GM21619 (cell line): ENCODE measurements around the gene TBR1.
A peak's percentile ranks its signal among the peaks of the same experiment; 100 is the strongest.

Experiments
- ATAC-seq: cut with Tn5 transposase; IDR thresholded peaks from one replicate; pipeline ENCODE4 v1.9.1; 2021; ENCODE audit not compliant: unreplicated experiment

The TBR1 gene

DNA sequence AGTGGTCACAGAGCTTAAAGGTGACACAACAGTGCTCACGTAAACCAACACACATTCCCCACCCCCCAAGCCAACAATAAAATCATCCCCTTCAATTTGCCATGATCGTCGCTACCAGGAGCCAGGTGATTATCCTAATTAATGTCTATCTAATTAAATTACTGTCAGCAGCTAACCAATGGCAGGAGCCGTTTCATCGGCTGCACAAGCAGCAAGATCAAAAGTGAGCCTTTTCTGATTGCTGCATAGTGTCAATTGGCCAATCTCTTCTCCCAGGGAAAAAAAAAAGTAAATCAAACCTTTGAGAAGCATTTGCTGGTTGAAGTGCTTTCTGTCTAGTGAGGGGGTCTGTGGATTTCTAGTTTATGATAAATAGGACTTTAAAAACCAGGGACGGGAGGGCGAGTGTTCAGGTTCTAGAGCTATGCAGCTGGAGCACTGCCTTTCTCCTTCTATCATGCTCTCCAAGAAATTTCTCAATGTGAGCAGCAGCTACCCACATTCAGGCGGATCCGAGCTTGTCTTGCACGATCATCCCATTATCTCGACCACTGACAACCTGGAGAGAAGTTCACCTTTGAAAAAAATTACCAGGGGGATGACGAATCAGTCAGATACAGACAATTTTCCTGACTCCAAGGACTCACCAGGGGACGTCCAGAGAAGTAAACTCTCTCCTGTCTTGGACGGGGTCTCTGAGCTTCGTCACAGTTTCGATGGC, at the start of gene TBR1:
Gene TBR1 (plus strand): TSS at position 311 of the 721 bp plus-strand sequence. CDS start 114 bp downstream, at position 425.
- ATAC-seq, result no peak

DNA sequence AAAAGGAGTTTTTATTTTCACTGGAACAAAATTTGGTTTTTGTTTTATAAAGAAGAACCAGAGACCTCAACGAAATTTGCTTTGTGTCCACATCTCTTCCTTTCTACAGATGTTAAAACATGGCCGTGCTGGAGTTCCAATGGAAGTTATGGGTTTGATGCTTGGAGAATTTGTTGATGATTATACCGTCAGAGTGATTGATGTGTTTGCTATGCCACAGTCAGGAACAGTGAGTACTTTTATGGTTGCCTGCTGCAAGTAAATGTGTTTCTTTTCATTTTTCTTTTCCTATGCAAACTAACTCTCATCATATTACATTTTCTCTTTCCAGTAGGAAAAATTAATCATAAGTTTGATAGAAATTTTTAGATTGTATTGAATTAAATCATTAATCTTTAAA, 48.4 kb upstream of the TBR1 start:
- no peak for ATAC-seq

DNA sequence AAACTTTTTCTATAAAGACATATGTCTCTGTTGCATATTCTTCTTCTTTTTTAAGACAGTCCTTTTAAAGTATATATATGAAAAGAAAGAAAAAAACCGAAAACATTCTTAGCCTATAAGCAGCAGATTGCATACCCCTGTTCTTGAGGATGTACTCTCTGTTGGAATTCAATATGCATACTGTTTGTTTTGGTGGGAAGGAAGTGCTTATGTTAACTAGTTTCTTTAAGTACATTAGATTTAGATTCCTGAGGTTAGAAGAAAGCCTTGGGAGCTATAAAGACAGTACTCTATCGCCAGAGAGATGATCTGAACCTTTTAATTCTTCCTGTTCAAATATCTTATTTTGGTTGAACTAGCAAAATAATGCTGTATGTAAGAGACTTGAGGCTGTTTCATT, 46.8 kb upstream of the TBR1 start:
- no peak for ATAC-seq

DNA sequence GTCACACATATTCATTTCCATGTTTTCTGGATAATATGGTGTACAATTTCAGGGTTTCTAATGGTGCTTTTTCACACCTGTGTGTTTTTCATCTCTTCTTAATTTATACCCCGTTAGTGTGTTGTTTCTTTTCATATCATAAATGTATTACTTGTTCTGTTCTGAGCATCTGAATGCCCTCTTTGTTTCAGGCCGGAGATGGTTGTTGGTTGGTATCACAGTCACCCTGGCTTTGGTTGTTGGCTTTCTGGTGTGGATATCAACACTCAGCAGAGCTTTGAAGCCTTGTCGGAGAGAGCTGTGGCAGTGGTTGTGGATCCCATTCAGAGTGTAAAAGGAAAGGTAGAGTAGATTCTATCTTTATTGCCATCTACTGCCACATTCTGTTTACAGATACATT, 45.1 kb upstream of the TBR1 start:
- ATAC-seq, result no peak

DNA sequence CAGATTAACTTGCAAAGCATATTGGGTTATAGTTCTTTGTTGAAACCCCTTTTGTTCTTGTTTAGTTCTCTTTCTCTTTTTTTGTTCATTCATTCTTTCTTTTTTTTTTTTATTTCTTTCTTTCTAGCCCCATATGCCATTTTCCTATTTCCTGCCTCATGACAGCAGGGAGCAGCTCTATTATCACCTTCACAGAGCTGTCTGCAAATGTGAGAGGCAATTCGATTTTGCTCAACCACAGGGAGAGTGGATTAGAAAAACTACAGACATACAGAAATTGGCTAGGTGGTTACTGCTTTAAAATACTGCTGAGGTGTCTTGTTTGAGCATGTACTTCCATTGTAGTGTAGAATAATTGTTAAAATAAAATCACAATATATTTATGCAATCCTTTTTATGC, 44.2 kb upstream of the TBR1 start:
- no peak for ATAC-seq

DNA sequence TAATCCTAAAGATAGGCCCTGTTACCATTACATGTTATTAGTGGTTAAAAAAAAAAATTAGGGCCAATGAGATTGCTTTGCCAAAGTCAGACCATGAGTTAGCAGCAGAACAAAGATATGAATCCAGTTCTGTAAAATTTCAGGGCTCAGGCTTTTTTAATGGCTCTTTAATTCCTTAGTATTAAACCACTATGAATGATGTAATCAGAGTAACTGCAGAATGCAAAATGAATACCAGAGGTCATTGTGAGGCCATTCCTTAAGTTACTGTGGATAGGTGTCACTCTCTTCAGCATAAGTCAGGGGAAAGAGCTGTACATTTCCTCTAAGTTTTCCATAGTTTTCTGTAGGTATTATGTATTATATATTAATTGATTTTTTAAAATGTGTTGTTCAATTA, 42.2 kb upstream of the TBR1 start:
- no peak for ATAC-seq

DNA sequence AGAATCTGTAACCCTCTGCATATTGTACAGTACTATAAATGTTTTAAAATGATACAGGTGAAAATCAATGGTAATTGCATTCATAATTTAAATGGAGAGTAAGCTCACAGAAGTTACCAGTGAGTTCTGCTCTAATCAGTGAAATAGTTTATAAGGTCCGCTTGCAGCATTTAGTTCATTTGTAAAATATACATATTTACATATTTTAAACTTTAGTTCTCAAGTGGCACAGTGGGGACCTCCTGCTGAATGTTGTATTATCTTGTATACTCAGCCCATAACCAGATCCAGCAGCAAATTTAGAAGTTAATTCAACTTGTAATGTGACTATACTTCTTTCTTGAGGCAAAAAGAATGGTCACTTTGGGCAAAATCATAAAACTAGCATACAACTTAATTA, 41.7 kb upstream of the TBR1 start:
- no peak for ATAC-seq

DNA sequence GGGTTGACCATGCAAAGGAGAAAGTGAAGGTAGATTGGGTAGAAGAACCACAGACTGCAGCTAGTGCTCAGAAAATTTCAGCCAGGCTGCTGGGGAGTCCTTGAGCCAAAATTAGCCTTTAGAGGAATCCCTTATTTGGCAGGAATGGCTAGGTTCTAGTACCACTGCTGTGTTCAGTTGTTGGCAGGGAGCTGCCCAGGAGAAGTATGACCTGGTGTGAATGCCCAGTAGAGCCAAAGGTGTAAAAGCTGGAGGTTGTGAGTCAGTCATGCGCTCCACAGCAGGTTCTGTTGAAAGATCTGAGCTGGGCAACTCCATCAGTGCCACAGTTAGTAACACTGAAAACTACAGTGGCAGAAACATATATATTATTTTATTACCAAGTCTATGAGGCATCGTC, 36.4 kb upstream of the TBR1 start:
- ATAC-seq, result no peak

DNA sequence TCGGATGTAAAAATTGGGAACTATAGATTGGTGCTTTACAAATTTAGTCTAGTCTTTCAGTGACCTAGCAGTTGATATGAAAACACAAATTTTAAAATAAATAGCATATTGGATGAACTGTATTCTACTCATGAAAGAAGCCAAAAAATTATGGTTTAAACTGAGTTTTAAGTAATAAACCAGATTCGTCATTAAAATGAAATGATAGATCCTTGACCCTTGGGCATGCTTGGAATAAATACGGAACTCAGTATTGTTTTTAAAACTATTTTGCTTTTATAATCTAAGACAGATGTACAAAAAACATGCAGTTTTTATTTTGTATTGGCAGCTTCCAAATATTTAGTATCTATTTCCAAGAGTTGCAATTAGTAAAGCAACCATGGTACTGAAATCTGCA, 34.6 kb upstream of the TBR1 start:
- no peak for ATAC-seq

DNA sequence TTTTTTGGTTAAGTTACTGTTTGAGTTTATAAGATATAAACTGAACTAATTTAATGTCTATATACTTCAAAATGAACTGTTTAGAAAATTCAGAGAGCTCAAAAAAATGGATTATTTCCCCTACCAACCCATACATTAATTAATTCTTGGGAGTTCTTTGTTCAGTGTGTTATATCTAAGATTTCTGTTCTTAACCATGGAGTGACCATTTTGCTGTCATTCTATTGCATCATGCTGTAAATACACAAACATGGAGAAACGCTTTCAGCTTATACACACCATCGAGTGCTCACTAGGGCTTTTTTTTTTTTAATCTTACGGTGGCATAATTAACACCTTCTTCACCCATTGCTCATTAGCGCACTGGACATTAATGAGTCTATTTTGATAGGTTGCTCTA, 33.4 kb upstream of the TBR1 start:
- no peak for ATAC-seq

DNA sequence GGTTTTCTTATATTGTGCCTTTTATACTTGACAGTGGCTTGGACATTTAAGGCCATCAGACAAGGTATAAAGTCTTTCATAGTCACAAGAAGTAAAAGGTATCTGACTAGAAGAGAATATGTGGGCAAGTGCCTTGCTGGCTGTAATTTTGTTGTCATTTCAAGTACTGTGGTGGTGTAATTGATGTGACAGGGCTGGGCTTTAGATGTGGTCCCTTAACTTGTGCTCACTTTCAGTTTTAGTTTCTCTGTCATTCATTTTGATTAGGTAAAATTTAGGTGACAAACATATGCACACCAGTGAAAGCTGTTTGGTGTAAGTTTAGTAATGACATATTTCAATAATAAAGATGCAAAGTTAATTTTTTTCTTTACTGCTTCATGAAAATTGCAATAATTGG, 31.2 kb upstream of the TBR1 start:
- peak; percentile 77 for ATAC-seq

DNA sequence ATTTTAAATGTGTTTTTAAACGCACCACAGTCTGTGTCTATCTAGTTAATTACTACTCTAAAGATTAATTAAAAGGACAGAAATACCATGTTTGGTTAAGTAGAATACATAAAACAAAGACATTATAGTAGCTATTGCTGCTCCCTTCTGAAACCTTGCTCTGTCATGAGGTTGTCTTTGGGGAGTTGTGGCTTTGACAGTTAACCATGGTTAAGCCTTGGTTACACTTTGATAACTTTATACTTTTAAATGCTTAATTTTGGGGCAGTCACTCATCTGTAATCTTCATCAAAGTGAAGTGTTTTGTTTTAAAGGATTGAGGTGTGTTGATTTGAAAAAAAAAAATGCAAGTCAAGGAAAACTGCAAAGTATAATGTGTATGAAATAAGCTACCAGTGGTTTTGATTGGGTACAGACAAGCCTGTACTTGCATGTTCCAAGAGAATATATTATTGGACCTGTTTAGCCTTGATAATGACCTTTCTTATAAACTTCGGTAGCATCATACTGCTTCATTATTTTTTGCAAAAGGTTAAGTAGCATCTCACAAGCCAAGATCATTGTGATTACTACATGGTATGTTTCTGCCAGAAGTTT, 29.8 kb upstream of the TBR1 start:
- ATAC-seq, result peak; percentile 70

DNA sequence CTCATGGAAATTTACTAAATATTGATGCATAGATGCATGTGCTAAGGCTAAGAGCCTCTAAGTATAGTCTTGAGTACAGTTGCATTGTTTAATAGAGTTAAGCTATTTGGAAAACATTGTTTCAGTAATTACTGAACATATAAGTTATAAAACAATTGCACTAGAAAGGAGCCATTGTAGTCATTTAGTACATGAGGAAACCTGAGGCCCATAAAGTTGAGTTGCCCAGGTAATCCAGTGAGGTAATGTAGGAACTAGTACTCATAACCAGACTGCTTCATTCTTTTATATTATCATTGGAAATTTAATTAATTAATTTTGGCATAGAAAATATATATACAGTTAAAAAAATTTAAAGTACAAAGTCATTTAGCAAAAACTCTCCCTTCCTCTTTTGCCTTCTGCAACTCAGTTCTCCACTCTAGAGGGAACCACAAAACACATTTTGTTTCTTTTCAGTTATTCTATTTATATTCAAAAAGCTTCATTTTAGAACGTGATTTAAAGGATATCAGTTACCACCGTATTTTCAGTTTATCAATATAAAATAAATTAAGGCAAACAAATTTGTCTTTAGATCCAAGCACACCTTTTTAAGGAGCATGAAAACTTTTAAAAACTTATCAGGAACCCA, 27.8 kb upstream of the TBR1 start:
- no peak for ATAC-seq

DNA sequence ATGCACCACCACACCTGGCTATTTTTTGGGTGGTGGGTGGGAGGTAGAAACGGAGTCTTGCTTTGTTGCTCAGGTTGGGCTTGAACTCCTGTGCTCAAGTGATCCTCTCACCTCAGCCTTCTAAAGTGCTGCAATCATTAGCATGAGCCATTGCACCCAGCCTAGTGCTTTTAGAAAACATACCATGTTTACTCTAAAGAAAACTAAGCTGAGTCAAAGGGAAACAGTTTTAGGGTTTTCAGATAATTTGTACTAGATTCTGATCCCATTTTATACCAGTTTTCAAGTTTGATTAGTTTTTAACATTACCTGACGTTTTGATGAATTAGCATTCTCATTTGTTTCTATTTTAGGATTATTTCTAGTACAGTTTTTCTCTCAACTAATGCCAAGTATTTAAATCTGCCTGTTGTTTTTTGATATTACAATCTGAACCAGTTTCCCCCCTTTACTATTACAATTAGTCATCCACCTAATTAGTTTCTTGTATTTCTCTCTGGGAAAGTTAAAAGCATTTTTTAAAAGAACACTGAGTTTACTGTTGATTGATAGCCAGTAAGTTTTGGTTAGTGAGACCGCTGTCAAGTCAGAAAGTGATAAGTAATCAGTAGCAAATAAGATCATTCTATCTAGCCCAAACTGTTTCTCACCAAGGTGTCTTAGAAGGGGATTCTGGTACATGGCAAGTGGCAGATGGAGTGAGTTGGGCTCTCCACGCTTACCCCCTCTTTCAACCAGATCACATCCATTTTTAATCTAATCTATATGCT, 24.2 kb upstream of the TBR1 start:
- no peak for ATAC-seq

DNA sequence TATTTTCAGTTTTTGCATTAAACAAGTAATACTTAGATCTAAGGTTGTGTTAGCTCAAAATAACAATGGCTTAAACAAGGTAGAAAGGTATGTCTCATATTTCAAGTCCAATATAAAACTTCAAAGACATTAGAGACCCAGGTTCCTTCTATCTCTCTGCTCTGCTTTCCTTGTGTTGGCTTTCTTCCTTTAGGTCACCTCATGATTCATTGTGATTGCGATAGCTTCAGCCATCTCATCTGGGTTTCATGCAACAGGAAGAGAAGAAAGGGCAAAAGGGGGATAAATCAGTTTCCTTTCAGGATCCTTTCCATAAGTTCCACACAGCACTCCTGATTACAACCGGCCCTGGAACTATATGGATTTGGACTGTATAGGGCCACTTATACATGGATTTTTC, 16.0 kb upstream of the TBR1 start:
- no peak for ATAC-seq

DNA sequence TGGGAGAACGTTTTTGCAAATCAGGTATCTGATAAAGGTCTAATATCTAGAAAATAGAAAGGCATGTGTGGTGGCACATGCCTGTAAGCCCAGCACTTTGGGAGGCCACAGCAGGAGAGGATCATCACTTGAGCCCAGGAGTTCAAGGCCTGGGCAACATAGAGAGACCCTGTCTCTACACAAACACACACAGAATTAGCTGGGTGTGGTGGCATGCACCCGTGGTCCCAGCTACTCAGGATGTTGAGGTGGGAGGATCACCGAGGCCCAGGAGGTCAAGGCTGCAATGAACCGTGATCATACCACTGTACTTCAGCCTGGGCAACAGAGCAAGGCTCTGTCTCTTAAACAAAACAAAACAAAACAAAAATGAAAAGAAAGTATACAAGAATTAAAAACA, 13.8 kb upstream of the TBR1 start:
- no peak for ATAC-seq

DNA sequence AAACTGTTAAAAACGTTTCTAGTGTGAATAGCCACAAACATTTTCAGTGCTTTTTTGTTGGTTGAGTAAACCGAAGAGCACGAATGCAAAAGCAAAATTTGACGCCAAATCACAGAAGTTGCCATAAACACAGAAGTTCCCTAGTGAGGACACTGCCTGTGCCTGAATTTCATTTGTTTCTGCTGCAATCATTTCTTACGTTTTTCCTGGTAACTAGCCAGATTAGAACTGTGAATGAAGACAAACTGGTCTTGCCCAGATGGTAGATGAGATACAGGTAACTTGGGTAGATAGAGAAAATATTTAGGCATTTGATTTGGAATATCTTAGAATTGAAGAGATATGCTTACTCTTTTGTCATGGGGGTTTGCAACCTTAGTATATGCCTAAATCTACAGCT, 9.8 kb upstream of the TBR1 start:
- no peak for ATAC-seq

DNA sequence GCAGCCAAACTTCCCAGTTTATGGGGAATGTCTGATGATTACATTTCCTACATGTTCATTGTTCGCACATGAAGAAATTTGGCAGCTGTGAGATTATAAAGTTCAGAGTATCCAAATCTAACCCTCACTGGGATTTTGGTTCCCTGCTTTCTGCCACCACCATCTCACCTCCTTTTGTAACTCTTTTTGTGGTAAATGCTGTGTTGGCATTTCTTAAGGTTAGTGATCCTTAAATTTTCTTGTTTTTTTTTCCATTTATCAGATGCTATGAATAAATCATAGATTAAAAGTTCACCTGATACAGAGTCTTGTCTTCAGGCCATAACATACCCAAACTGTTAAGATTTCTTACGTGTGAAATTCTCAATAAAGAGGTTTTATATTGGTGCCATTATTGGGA, 8.5 kb upstream of the TBR1 start:
- ATAC-seq, result no peak

DNA sequence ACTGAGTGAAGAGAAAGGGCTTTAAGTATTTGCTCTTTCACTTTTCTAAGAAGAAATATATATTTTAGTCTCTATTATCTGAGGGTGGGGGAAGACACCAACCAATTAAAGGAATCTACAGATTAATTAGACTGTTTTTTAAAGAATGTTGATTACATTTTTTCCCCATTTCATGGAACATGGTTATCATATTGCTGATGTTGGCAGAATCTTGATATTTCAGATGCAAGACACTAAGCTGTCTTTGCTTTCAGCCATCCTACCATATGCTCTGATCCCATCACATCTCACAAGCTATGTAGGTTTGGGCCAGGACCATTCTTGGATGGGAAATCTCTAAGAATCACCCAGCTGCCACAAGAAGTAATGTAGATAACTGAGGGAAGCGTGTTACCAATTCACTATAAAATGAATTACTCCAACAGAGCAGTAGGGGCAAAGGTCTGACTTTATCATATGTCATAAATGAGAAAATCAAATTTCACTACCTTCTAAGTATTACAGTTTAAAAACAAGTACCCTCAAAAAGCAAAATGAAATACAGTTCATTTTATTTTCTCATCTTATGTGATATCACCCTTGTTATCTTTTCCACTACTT, 6.7 kb upstream of the TBR1 start:
- no peak for ATAC-seq

DNA sequence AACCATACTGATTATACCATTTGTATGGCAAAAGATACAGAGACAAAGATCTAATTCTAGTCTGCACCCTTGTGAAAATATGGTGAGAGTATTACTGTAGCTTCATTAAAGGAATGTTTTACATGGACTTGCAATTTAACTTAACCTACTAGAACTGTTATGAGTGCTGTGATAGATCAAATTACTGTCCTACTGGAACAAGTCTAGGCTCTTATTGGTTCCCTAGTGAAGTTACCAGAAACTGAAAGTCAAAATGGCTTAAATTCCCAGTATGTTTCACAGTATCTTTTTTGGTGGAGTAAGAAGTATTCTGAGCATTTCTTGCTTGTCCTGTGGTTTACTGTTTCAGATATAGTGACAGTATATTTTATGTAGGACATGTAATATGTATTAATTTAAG, 3.8 kb upstream of the TBR1 start:
- ATAC-seq, result no peak
